Adrenal gland (tissue), 12 donors: ENCODE measurements around the gene TUBG1. TPM values are rescaled to one million over a fixed set of nuclear protein-coding genes. Genes with fewer than 3 reads are reported as not detected.
"Not testable (repeated sequence)": the region's sequence is repeated elsewhere in the genome, so short reads cannot be mapped to it uniquely, and the experiment has no call there.

Experiments
- DNase-seq, 7 donors: peaks; one replicate each; pipeline ENCODE4 v3.0.0-alpha.2; 2019 to 2020
- H3K27ac ChIP-seq, 5 donors: fragments of 200-600 bp; sonication (generic) in 4 of 5; 1 replicate in 3 of 5; 2 replicates in 2 of 5; pipeline versions ENCODE4 v1.5.1 to v1.8.0; 2016 to 2020; ENCODE audit warnings: mild to moderate bottlenecking in 1 of 5
- H3K27me3 ChIP-seq: fragments of 200-600 bp; 2 replicates; pipeline ENCODE4 v1.8.0; 2021
- H3K36me3 ChIP-seq, 2 donors: fragments of 200-600 bp; replicated peaks in 1 of 2; 1 replicate in 1 of 2; 2 replicates in 1 of 2; pipeline versions ENCODE4 v1.5.1 to v1.8.0; 2018 to 2022
- H3K4me1 ChIP-seq, 2 donors: fragments of 200-600 bp; replicated peaks in 1 of 2; 1 replicate in 1 of 2; 2 replicates in 1 of 2; pipeline versions ENCODE4 v1.5.1 to v1.8.0; 2018 to 2021
- H3K4me3 ChIP-seq, 4 donors: fragments of 200-600 bp; sonication (generic) in 3 of 4; one replicate each; pipeline ENCODE4 v1.5.1; 2016 to 2018
- H3K9me3 ChIP-seq, 3 donors: fragments of 200-600 bp; sonication (generic) in 1 of 3; replicated peaks in 1 of 3; 1 replicate in 2 of 3; 2 replicates in 1 of 3; pipeline versions ENCODE4 v1.5.1 to v1.8.0; 2016 to 2021
- POLR2A ChIP-seq, 2 donors: fragments of 450-650 bp; IDR thresholded peaks; one replicate each; pipeline ENCODE4 v1.6.1; 2017; ENCODE audit warnings: antibody characterized with exemption in 2 of 2, mild to moderate bottlenecking in 2 of 2, moderate library complexity in 1 of 2
- WGBS, 4 donors: extraction: QIAGEN DNeasy Blood & Tissue Kit in 2 of 4; methylation state at CpG; one replicate each; pipeline versions ENCODE4 v1.1.5 to v1.1.7; 2013 to 2017; 5-methylcytosine and 5-hydroxymethylcytosine counted together
- intact Hi-C, 2 donors: fragments of 100-400 bp; cut with DNase I; formaldehyde crosslinking; loops; one replicate each; pipeline versions ENCODE4 v1.14.1 to v1.15.0; 2022 to 2023
- polyA plus RNA-seq, 3 donors: library from polyadenylated mRNA; stranded (reverse); fragments of 200-250 nt in 2 of 3; fragments of 350-450 nt in 1 of 3; fragmentation: Illumina TruSeq in 1 of 3; extraction: RNeasy Lipid Tissue Mini Kit (QIAGEN cat#74804) in 1 of 3; gene quantifications; one replicate each; pipeline ENCODE4 v1.2.3, GENCODE V29; 2013 to 2014
- total RNA-seq, 9 donors: library from RNA; depleted of rRNA in 4 of 9; stranded (reverse); fragments of >200 nt in 4 of 9; fragments of 120-200 nt in 1 of 9; fragmentation: NEBNext Ultra II Directional in 1 of 9; extraction: Animal tissue kit (Norgen Biotek cat#: 25700) in 1 of 9; gene quantifications; one replicate each; pipeline versions ENCODE4 v1.1.0 to v1.2.4, GENCODE V29; 2013 to 2023
- TF ChIP-seq, protein P1 (sequence below), 6 experiments: fragments of 450-650 bp in 4 of 6; fragments of 200-600 bp in 2 of 6; sonication (generic) in 1 of 6; IDR thresholded peaks; 1 replicate in 5 of 6; 2 replicates in 1 of 6; pipeline versions ENCODE4 v1.5.1 to v1.8.0; 2016 to 2021; ENCODE audit warnings: antibody characterized with exemption in 6 of 6, mild to moderate bottlenecking in 2 of 6, moderate library complexity in 1 of 6
- donor health status: healthy with polysubstance abuse.
- donor health status: Bipolar disorder and iron deficiency.
- donor health status: DM: yes; HTN: yes; CAD: no.
- donor health status: DM: no; HTN: no; CAD: no.
- donor health status: DM: no; HTN: no; CAD: no.
- donor health status: DM: yes; HTN: yes; CAD: no.

TUBG1 gene
- total and polyA plus RNA-seq, 12 donors, result 22.9 to 90.0 (median 39.6) TPM

DNA sequence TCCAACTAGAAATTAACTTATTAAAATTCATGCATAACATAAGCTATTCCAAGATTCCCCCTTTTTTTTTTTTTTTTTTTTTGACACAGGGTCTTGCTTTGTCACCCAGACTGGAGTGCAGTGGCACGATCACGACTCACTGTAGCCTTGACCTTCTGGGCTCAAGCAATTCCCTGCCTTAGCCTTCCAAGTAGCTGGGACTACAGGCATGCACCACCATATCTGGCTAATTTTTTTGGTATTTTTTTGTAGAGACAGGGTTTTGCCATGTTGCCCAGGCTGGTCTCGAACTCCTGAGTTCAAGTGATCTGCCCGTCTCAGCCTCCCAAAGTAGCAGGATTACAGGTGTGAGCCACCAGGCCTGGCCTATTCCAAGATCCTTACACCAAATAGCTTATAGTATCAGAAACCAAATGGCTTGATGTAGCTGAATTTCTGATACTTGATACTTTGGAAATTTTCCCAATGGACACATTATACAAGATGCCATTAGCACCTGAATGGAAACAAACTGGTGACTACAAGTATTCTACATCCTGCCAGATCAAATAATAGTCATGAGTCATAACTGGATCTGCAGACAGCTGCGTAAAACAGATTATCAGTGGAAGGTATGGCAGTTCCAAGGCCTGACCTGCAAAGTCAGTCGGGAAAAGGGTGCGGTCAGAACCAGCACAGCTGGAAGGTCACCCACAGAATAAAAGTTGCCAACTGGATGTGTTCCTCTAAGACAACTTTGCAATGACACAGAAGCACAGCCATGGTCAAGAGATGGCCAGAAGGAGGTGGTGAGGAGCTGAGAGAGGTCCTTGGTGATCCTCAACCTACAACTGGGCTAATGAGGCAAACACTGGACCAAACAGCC, 14.5 kb downstream of the TUBG1 start:
- 50 to 60% (median 59%) methylated on average over 7 of the region's 7 CpGs for WGBS, 4 donors
- no peaks in the 10 kb centered on the region for H3K27me3 ChIP-seq
- peaks cover 6 to 24% of the 10 kb centered on the region in 2 donors for H3K4me1 ChIP-seq
- H3K9me3 ChIP-seq, result no peaks in the 10 kb centered on the region
- TF ChIP-seq POLR2A (IDR thresholded peaks at IDR 0.05), result peak in 1 of 2 donors; percentile 24
- TF ChIP-seq, protein P1, sequence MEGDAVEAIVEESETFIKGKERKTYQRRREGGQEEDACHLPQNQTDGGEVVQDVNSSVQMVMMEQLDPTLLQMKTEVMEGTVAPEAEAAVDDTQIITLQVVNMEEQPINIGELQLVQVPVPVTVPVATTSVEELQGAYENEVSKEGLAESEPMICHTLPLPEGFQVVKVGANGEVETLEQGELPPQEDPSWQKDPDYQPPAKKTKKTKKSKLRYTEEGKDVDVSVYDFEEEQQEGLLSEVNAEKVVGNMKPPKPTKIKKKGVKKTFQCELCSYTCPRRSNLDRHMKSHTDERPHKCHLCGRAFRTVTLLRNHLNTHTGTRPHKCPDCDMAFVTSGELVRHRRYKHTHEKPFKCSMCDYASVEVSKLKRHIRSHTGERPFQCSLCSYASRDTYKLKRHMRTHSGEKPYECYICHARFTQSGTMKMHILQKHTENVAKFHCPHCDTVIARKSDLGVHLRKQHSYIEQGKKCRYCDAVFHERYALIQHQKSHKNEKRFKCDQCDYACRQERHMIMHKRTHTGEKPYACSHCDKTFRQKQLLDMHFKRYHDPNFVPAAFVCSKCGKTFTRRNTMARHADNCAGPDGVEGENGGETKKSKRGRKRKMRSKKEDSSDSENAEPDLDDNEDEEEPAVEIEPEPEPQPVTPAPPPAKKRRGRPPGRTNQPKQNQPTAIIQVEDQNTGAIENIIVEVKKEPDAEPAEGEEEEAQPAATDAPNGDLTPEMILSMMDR (IDR thresholded peaks at IDR 0.05), result no peak
- intact Hi-C loops, result no loop called here
- peak; percentile 65 to 89 (median 80) for DNase-seq
- peak overlapping the region; percentile 5 to 83 (median 62) for H3K27ac ChIP-seq
- H3K36me3 ChIP-seq, result no peaks in the 10 kb centered on the region
- H3K4me3 ChIP-seq, result no peak overlapping the region

DNA sequence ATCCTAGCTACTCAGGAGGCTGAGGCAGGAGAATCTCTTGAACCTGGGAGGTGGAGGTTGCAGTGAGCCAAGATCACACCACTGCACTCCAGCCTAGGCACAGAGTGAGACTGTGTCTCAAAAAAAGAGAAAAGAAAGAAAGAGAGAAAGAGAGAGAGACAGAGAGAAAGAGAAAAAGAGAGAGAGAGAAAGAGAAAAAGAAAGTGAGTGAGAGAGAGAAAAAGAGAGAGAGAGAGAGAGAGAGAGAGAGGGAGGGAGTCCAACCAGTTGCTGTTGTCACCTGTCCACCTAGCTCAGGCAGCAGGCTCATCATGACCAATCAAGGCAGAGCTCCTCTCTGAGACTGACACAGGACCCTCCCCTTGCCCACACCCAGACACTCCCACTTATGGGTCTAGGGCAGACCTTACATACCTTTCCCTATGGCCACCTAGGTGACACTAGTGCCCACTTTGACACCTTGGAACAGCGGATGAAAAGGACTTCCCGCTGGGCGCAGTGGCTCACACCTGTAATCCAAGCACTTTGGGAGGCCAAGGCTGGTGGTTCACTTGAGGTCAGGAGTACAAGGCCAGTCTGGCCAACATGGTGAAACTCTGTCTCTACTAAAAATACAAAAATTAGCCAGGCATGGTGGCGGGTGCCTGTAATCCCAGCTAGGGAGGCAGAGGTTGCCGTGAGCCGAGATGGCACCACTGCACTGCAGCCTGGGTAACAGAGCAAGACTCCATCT, 17.7 kb downstream of the TUBG1 start:
- H3K9me3 ChIP-seq, DNase-seq, H3K27me3 ChIP-seq, H3K36me3 ChIP-seq, intact Hi-C loops, H3K4me3 ChIP-seq, H3K27ac ChIP-seq: not testable (repeated sequence)
- whole genome bisulfite sequencing, 4 donors, result 72 to 94% (median 88%) methylated on average over 6 of the region's 6 CpGs
- peaks cover 0 to 14% of the 10 kb centered on the region in 2 donors for H3K4me1 ChIP-seq

DNA sequence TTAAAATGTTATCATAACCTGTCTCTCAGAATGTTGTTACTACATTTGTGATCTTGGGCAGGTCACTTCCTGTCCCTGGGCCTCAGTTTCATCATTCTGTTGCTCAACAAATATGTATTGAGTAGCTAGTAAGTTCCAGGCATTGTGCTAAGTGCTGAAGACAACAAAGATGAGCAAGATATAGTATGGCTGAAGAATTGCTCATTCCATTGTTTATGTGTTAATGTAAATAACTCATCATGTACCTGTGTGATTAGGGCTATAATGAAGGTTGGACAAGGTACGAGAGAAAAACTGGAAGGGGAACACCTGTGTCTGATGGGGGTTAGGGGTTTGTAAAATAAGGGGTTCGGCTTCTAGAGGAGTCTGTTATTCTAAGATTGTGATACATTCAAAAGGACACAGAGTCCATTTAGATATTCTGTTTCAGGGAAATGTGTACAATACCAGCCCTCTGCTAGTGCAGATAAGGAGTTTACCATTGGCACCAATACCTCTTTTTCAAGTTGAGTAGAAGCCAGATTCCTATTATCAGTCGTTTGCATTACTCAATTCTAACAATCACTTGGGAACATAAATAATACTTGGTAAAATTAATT, 20.0 kb downstream of the TUBG1 start:
- TF ChIP-seq, protein P1 (IDR thresholded peaks at IDR 0.05), result no peak
- no peak for TF ChIP-seq POLR2A (IDR thresholded peaks at IDR 0.05)
- DNase-seq, result no peak
- no peaks in the 10 kb centered on the region for H3K4me1 ChIP-seq
- no peaks in the 10 kb centered on the region for H3K36me3 ChIP-seq
- H3K9me3 ChIP-seq, result no peaks in the 10 kb centered on the region
- 70 to 74% (median 73%) methylated on average over 3 of the region's 3 CpGs for WGBS, 4 donors
- no peaks in the 10 kb centered on the region for H3K27me3 ChIP-seq
- no peak overlapping the region for H3K4me3 ChIP-seq
- intact Hi-C loops, result no loop called here
- no peak overlapping the region for H3K27ac ChIP-seq

DNA sequence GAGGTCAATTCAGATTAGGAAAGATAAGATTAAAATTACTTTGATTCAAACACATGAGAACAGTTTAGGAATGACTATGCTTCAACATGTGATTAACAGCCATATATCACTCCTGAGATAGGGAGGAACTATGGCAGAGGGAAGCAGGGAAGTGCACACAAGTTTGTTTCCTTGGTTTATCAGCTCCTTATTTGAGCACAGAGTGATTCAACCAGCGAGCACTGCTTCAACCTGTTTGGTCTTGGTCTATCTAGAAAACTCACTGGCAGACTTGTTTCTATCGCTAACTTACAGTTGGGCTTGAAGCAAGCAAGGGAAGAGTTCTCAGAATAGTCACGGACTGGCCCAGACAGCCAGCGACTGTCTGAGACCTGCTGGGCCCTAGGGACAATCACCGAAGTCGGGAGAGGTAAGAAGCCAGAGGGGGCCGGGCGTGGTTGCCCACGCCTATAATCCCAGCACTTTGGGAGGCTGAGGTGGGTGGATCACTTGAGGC, 23.5 kb downstream of the TUBG1 start:
- H3K4me3 ChIP-seq, result no peak overlapping the region
- WGBS, 4 donors, result 65 to 85% (median 74%) methylated on average over 3 to 9 of the region's 9 CpGs

More for the DNA sequence above, 23.5 kb downstream of the TUBG1 start:
- H3K4me1 ChIP-seq, result no peaks in the 10 kb centered on the region
- H3K9me3 ChIP-seq, result no peaks in the 10 kb centered on the region
- no peaks in the 10 kb centered on the region for H3K36me3 ChIP-seq
- DNase-seq, result peak in 1 of 7 donors; percentile 17
- TF ChIP-seq POLR2A (IDR thresholded peaks at IDR 0.05), result no peak
- TF ChIP-seq, protein P1 (IDR thresholded peaks at IDR 0.05), result no peak
- intact Hi-C loops, result no loop called here
- H3K27me3 ChIP-seq, result no peaks in the 10 kb centered on the region
- H3K27ac ChIP-seq, result peak overlapping the region in 2 of 5 donors; percentile 14 to 63
